Loucy (cell line): ENCODE measurements around the gene AUNIP.

ENCODE experiments used
- H2AFZ ChIP-seq: fragments of 200-600 bp; sonication (generic); 2 replicates; pipeline ENCODE4 v1.6.0; 2016; ENCODE audit warnings: antibody characterized with exemption, mild to moderate bottlenecking, low read length, moderate library complexity
- H3F3A ChIP-seq: fragments of 200-600 bp; 2 replicates; pipeline ENCODE4 v1.6.0; 2016; ENCODE audit warnings: antibody characterized with exemption, low read depth, mild to moderate bottlenecking
- H3K27me3 ChIP-seq: fragments of 200-600 bp; sonication (generic); 2 replicates; pipeline ENCODE4 v1.6.1; 2014; ENCODE audit warnings: low read length, mild to moderate bottlenecking; ENCODE audit not compliant: insufficient read depth, poor library complexity, severe bottlenecking
- H3K36me3 ChIP-seq: fragments of 200-600 bp; sonication (generic); 2 replicates; pipeline ENCODE4 v1.6.1; 2016; ENCODE audit warnings: low read length; ENCODE audit not compliant: insufficient read depth
- H3K4me1 ChIP-seq: fragments of 200-600 bp; sonication (generic); 2 replicates; pipeline ENCODE4 v1.5.1; 2014; ENCODE audit warnings: low read length, mild to moderate bottlenecking; ENCODE audit not compliant: insufficient read depth, poor library complexity, severe bottlenecking
- H3K4me2 ChIP-seq: fragments of 200-600 bp; sonication (generic); 2 replicates; pipeline ENCODE4 v1.6.0; 2014; ENCODE audit warnings: antibody characterized with exemption, low read length, low read depth, mild to moderate bottlenecking; ENCODE audit not compliant: poor library complexity, severe bottlenecking
- H3K4me3 ChIP-seq: fragments of 200-600 bp; sonication (generic); 2 replicates; pipeline ENCODE4 v1.5.1; 2014; ENCODE audit warnings: low read length, mild to moderate bottlenecking, mixed read lengths; ENCODE audit not compliant: poor library complexity, severe bottlenecking
- H3K79me2 ChIP-seq: fragments of 200-600 bp; sonication (generic); 2 replicates; pipeline ENCODE4 v1.6.1; 2014; ENCODE audit warnings: low read length; ENCODE audit not compliant: insufficient read depth
- H3K9ac ChIP-seq: fragments of 200-600 bp; sonication (generic); 2 replicates; pipeline ENCODE4 v1.6.0; 2014; ENCODE audit warnings: mild to moderate bottlenecking, low read depth, low read length, moderate library complexity; ENCODE audit not compliant: poor library complexity, severe bottlenecking
- H3K9me2 ChIP-seq: fragments of 200-600 bp; sonication (generic); replicated peaks from 2 replicates; pipeline ENCODE4 v1.6.1; 2016; ENCODE audit warnings: low read depth, low read length, mixed read lengths
- H3K9me3 ChIP-seq: fragments of 200-600 bp; sonication (generic); 2 replicates; pipeline ENCODE4 v1.6.1; 2014; ENCODE audit warnings: mild to moderate bottlenecking, antibody characterized with exemption, low read length, low read depth; ENCODE audit not compliant: insufficient read depth
- H4K20me1 ChIP-seq: fragments of 200-600 bp; sonication (generic); 2 replicates; pipeline ENCODE4 v1.6.0; 2014; ENCODE audit warnings: antibody characterized with exemption, low read length, mild to moderate bottlenecking; ENCODE audit not compliant: insufficient read depth, poor library complexity, severe bottlenecking
- CTCF ChIP-seq: fragments of 200-600 bp; sonication (generic); conservative IDR thresholded peaks from 2 replicates; pipeline ENCODE4 v1.5.1; 2014; ENCODE audit warnings: mild to moderate bottlenecking, antibody characterized with exemption, low read length
- EZH2phosphoT487 ChIP-seq: fragments of 200-600 bp; IDR thresholded peaks from 2 replicates; pipeline ENCODE4 v1.6.1; 2018; ENCODE audit warnings: antibody characterized with exemption, mild to moderate bottlenecking, moderate library complexity, borderline replicate concordance

The AUNIP gene

GRCh38 chr1:25784575-25785051, 74.6 kb downstream of the AUNIP start:
- no peaks in the 10 kb centered on the region for H3K9me3 ChIP-seq
- no peak overlapping the region for H3K4me3 ChIP-seq
- TF ChIP-seq CTCF (no peak), EZH2phosphoT487 (no peak)
- H4K20me1 ChIP-seq = no peaks in the 10 kb centered on the region
- H3K79me2 ChIP-seq = no peaks in the 10 kb centered on the region
- H3F3A ChIP-seq = no peaks in the 10 kb centered on the region
- H3K27me3 ChIP-seq = peaks cover 22% of the 10 kb centered on the region
- H3K9me2 ChIP-seq = no peaks in the 10 kb centered on the region
- no peaks in the 10 kb centered on the region for H3K36me3 ChIP-seq
- H3K4me1 ChIP-seq = no peaks in the 10 kb centered on the region
- no peak overlapping the region for H3K4me2 ChIP-seq
- H2AFZ ChIP-seq = no peak overlapping the region
- H3K9ac ChIP-seq = no peak overlapping the region
